NOMO-1 (cell line): Measurements from ENCODE around the gene GUCY2F.

Experiments
- DNase-seq, 2 experiments: peaks; one replicate each; lab custom pipeline; 2025; ENCODE audit not compliant: unreplicated experiment in 2 of 2; lab: John Stamatoyannopoulos, UW

The GUCY2F gene

GRCh38 chrX:109398061-109398460, 83.8 kb downstream of the GUCY2F start:
- DNase-seq: no peak

- DNase-seq: peak in 1 of 2 experiments; percentile 36
Measured at GRCh38 chrX:109393859-109394258, 88.0 kb downstream of the GUCY2F start.

DNA sequence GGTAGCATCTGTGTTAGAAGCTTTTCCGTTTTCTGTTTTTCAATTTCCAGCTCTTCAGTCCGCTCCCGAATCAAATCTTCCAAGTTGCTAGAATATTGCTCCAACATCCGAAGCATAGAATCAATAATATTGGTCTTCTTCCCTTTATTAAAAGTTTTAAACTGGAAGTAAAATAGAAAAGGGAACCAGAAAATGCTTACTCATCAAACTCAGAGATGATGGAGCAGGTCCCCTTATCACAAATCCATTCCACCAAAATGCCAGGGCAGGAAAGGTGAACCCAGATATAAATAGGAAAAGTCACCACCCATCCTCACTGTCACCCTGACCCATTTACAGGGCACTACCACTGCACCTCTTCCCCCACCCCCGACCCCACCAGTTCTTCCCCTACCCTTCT, 89.0 kb downstream of the GUCY2F start:
- no peak for DNase-seq

DNA sequence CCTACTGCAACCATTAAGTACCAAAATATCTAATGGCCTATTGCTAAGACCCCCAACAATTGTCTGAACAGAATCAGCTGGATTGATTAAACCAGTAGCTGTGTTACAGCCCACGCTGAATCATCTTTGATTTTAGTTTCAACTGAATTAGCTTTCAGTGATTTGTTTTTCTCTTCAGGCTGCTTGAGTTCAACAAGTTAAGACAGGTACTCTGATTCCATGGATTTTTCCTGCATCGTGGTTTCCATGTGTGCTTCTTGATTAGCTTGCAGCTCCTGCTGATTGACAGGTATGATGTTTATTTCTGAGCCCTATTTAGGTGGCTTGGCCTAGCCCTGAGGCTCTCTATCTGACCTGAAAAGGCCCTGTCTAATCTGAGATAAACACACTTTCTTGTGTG, 91.3 kb downstream of the GUCY2F start:
- DNase-seq: no peak

DNA sequence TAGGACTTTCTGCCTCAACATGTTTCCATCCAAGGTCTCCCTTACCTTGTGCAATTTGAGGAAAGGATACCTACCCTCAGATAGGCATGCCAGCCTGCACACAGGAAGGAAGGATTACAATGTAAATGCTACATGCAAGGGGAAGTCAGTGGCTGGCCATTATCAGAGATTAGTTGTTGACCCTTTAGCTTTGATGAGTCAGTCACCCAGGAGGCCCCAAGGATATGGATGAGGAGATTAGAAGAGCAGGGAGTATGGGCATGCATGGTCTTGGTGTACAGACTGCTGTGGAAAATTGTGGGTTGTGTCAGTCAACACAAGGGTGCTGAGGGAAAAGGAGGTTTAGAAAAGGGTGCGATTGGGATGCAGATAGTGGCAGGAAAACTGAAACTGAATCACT, 92.0 kb downstream of the GUCY2F start:
- DNase-seq: no peak

DNA sequence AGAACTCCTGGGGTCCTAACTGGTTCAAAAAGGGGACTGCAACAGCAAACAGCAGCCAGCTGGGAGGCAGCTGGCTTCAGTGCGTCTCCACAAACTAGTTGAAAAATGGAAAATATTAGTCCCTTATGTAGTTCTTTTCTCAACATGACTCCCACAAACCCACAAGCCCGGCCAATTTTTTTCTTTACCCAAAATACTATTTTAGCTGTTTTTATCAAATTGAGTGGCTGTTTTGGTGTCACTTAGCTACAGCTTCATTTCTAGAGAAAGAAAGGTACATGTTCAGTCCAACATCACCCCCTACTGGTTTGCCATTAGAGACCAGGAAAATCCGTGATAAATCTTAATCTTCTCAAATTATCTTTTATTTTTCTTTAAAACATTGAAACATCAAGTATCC, 97.2 kb downstream of the GUCY2F start:
- peak in 1 of 2 experiments; percentile 35 for DNase-seq

GRCh38 chrX:109382332-109382731, 99.6 kb downstream of the GUCY2F start:
- no peak for DNase-seq

DNA sequence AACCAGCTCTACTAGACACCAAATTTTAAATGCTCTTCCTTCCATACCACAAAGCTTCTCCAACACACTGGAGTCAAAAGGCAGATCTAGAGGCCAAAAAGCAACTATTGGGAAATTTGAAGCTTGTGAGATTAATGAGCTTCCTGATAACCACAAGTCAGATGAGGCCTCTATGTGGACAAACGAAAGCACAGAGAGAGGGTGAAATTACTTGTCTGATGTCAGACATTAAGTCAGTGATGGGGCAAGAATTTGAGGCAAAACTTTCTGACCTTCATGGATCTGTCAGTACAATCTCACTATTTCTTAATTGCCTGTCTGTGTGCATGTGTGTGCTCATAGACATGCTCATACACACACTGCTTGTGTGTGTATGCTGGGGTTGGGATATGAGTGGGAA, 103.6 kb downstream of the GUCY2F start:
- peak; percentile 63 to 73 for DNase-seq

GRCh38 chrX:109374262-109374960, 107.5 kb downstream of the GUCY2F start:
- DNase-seq: no peak

GRCh38 chrX:109373468-109373867, 108.4 kb downstream of the GUCY2F start:
- DNase-seq: peak in 1 of 2 experiments; percentile 45

DNA sequence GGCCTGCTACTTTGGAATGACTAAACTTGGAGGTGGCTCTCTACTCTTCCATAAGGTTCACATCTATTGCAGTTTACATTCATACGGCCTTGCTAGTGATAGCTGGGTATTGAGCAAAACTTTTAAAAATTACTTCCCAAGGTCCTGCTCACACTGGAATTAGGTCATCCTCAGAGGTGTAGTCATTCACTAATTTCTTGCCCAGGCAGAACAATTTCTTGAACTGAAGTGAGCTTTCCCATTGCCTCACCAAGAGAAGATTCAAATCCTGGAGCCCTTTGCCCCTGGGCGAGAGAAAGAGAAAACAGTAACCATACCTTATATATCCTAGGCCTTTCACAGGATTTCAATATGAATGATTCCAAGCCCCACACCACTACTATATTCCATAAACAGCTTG, 109.2 kb downstream of the GUCY2F start:
- no peak for DNase-seq

GRCh38 chrX:109372291-109372690, 109.6 kb downstream of the GUCY2F start:
- no peak for DNase-seq

DNA sequence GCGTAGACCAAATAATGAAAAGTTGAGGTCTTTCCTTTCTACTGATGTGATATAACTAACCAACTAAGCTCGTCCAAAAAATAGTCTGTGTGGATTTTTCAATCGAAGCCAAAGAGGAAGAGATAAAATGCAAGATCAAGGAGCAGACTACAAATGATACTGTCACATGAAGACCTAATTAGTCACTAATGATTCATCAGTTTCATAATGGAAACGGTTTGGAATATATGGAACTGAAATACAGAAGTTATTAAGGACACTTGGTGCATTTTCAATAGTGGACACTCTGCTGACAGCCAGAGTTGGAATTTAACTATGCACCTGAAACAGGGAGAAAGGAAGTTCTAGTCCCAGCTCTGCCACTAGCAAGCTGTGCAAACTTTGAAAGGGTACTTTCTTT, 119.8 kb downstream of the GUCY2F start:
- DNase-seq: peak; percentile 14 to 79

DNA sequence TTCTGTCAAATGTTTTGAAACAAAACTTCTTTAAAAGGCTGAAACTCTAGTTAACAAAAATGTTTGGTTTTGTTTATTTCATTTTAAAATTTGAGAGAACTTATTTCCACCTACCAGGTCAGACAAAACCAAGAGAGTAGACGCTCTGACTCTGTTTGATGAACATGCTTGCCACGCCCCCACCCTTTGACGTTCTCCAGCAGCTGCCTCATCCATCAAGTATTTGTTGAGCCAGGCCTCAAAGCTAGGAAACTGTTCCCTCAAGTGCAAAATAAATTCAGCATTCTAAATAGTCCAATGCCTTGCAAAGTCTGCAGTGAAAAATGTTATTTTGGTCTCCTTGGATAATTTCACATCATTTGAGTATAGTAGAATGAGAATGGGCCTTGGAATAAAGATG, 121.6 kb downstream of the GUCY2F start:
- DNase-seq: no peak

- DNase-seq: peak in 1 of 2 experiments; percentile 56
Measured at GRCh38 chrX:109357706-109358105, 124.2 kb downstream of the GUCY2F start.

- no peak for DNase-seq
Measured at GRCh38 chrX:109356684-109357083, 125.2 kb downstream of the GUCY2F start.

DNA sequence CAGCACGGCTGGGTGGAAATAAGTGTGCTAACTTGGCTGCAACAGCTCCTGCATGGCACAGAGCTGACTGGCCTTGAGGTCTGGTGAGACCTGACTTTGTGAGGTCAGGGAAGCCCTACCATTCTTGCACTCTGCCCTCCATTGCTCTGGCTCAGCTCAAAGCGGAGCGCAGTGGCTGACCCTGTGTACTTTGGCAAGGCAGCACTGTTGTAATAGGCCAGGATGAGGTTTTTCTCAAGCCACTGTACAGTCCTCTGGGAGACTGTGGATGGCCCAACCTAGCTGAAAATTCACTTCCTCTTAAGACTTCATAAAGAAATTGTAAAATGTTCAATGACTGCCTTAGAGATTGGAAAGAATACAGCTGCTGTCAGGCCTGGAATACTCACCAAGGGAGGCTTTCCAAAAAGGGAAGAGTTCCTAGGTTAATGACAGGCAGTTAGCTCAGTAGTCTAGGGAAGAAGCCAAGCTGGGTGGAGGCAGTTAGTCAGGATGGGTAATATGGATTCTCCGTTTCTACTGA, 129.8 kb downstream of the GUCY2F start:
- peak; percentile 63 to 69 for DNase-seq

DNA sequence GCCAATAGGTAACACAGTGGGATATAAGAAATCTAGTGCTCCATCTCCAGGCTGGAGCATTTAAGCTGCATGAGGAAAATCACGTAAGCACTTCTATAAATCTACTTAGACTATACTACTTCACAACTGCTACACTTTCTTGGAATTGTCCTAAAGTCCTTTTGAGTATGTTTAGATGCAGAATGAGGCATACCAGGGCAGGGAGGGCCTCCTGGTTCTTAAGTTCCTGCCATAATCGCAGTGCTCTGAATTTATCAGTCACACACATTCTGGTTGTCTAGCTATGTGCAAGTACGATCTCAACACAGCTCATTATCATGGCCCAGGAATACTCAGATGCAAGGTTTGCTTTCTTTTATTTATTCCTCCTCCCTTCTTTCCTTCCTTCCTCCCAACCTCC, 130.3 kb downstream of the GUCY2F start:
- no peak for DNase-seq

DNA sequence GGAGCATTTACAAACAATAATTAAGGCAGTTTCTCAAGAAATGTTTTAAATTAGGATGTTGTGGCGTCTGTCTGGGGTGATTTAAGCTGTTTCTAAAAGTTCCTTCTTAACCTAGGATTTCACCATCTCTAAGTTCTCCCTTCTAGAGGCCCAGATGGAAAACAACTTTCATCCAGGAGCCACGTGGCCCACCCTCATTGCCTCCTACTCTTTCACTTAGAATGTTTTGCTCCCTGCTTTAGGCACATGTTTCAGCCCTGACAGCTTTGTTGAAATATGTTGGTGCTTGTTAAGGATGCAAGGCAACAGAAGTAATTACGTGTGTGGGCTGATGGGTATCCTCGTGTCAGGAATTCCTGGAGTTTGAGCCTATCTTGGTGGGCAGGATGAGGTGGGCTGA, 131.3 kb downstream of the GUCY2F start:
- peak in 1 of 2 experiments; percentile 30 for DNase-seq

- no peak for DNase-seq
Measured at GRCh38 chrX:109350051-109350450, 131.8 kb downstream of the GUCY2F start.

DNA sequence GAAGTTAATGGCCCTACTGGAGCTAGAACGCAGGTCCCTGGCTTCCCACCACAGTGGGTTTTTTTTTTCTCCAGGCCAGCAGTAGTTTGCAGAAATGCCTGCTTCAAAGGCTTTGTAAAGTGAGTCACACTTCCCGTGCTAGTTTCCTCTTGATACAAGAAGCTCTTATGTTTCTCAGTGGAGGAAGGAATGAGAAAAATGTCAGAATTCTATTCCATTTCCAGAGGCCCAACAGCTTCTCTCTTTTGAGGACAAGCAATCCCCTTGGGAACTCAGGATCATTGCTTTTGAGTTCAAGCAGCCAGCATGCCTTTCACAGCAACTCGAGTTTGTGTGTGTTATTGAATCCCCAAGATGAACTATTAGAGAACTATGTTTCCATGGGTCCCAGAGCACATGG, 134.3 kb downstream of the GUCY2F start:
- peak in 1 of 2 experiments; percentile 53 for DNase-seq

- DNase-seq: no peak
Measured at GRCh38 chrX:109346491-109346890, 135.4 kb downstream of the GUCY2F start.

DNA sequence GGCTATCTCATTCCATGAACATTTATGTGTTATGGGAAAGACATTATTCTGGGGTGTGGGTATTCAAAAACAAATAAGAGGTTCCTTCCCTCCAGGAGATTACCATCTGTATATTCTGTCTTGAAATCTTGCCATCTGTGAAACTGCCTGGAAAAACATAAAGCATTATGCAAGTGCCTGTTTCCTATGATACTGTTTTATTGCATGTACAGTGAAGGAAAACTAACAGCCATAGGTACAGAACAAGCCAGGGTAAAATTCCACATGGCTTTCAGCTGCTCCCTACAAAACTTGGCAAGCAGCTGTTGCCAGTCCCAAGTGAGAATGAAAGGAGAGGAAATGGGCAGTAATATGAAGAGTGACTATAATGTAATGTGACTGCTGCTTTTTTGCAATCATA, 136.0 kb downstream of the GUCY2F start:
- no peak for DNase-seq
